ENCODE results near the gene APOL4. TPM values are rescaled to one million over a fixed set of nuclear protein-coding genes. Genes with fewer than 3 reads are reported as not detected.

Gene APOL4
- total and polyA plus RNA-seq, 2 donors = 4.8 to 53.0 TPM

DNA sequence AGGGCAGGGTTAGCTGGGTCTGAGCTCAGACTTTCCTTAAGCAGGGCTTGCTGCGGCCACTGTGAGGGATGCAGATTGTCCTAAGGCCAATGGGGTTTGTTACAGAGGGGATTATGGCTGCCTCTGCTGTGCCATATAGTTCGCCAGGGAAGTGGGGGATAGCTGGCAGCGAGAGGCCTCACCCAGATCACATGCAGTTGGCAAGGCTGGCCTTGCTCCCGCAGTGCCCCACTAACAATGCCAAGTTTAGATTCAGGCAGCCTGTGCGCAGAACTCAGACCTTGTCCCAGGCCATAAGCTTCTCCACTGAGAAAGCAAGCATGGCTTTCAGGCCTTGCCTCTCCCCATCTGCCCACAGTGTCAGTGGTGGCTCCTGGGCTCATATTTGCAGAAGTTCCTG lies 42.4 kb upstream of the APOL4 start:
- no peak for DNase-seq (ENCODE audit: low read depth in 6 of 9, low spot score in 9 of 9)
- WGBS = 87% methylated on average over 5 of the region's 5 CpGs
- H3K4me1 ChIP-seq (ENCODE audit: control insufficient read depth in 2 of 2, insufficient read depth in 2 of 2, low read length in 2 of 2) = peaks cover 0 to 8% of the 10 kb centered on the region in 2 donors

DNA sequence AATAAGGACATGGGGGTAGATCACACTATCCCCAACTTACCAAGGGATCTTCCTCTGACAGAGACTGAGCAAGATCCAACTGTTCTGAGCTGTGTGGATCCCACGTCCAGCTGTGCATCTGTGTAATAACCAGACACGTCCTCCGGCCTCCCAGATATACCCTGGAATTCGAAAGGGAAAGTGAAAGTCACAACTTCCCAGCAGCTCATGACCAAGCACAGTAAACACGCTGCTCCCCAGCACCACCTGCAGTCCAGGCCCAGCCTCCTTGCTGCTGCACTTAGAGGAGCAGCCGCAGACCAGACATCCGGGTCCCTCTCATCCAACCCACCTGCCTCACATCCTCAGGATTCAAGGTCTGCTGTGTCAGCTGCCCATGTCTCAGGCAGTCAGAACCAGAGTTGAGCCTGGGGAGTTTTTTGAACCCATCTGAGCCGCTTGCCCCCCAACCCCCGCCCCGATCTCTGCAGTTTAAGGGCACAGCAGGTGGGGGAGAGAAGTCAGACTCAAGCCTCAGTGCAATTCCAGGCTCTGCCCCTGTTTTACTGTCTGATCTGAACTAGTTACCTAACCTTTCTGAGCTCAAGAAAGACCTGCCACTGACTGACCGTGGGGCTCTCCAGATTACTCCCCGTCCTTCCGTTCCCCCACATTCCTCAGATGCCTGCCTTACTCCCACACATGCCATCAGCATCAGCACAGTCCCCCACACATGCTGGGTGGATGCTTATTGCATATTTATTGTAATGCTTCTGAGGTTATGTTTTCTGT lies 38.0 kb upstream of the APOL4 start, which contains the start of gene APOL2:
TSS of gene APOL2 (minus strand) at position 127 of the 771 bp plus-strand sequence. CDS start 6,365 bp downstream, outside the sequence.
- Histone ChIP-seq H3K27ac (ENCODE audit: low read depth in 1 of 2, low read length in 1 of 2) (peak within 1 kb of the TSS; percentile 86 to 94), H3K4me1 (ENCODE audit: control insufficient read depth in 2 of 2, insufficient read depth in 2 of 2, low read length in 2 of 2) (peaks cover 7 to 27% of the 10 kb centered on the region in 2 donors), H3K4me3 (ENCODE audit: low read length in 2 of 2) (peak within 1 kb of the TSS; percentile 50 to 60), H3K36me3 (ENCODE audit: control insufficient read depth in 2 of 2, insufficient read depth in 2 of 2, low read length in 1 of 2) (peaks cover 8 to 14% of the 10 kb centered on the region in 2 donors), H3K27me3 (ENCODE audit: control insufficient read depth in 2 of 2, insufficient read depth in 1 of 2, low read length in 1 of 2) (no peaks in the 10 kb centered on the region), H3K9me3 (ENCODE audit: control insufficient read depth in 2 of 2, insufficient read depth in 1 of 2, low read length in 1 of 2) (peaks cover 0 to 15% of the 10 kb centered on the region in 2 donors)
- peak; percentile 73 to 92 (median 86) for DNase-seq (ENCODE audit: low read depth in 6 of 9, low spot score in 9 of 9)
- 18% methylated on average over 13 of the region's 13 CpGs for WGBS

More for the DNA sequence above, 42.4 kb upstream of the APOL4 start:
- H3K27ac ChIP-seq (ENCODE audit: low read depth in 1 of 2, low read length in 1 of 2) = no peak overlapping the region
- H3K36me3 ChIP-seq (ENCODE audit: control insufficient read depth in 2 of 2, insufficient read depth in 2 of 2, low read length in 1 of 2) = no peaks in the 10 kb centered on the region
- no peak overlapping the region for H3K4me3 ChIP-seq (ENCODE audit: low read length in 2 of 2)
- no peaks in the 10 kb centered on the region for H3K27me3 ChIP-seq (ENCODE audit: control insufficient read depth in 2 of 2, insufficient read depth in 1 of 2, low read length in 1 of 2)
- peaks cover 0 to 4% of the 10 kb centered on the region in 2 donors for H3K9me3 ChIP-seq (ENCODE audit: control insufficient read depth in 2 of 2, insufficient read depth in 1 of 2, low read length in 1 of 2)

DNA sequence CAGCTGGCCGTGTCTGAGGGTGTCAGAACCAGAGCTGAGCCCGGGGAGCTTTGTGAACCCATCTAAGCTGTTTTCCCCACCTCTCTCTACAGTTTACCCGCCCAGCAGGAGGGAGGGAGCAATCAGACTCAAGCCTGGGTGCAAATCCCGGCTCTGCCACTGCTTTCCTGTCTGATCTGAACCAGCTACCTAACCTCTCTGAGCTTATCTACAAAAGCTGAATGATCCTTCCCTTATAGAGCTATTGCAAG lies 37.5 kb upstream of the APOL4 start:
- 0% methylated on average over 4 of the region's 4 CpGs for WGBS
- Histone ChIP-seq H3K27ac (ENCODE audit: low read depth in 1 of 2, low read length in 1 of 2) (peak overlapping the region; percentile 85 to 94), H3K4me3 (ENCODE audit: low read length in 2 of 2) (peak overlapping the region; percentile 50 to 60), H3K9me3 (ENCODE audit: control insufficient read depth in 2 of 2, insufficient read depth in 1 of 2, low read length in 1 of 2) (peaks cover 0 to 15% of the 10 kb centered on the region in 2 donors), H3K36me3 (ENCODE audit: control insufficient read depth in 2 of 2, insufficient read depth in 2 of 2, low read length in 1 of 2) (peaks cover 8 to 14% of the 10 kb centered on the region in 2 donors), H3K4me1 (ENCODE audit: control insufficient read depth in 2 of 2, insufficient read depth in 2 of 2, low read length in 2 of 2) (peaks cover 7 to 27% of the 10 kb centered on the region in 2 donors), H3K27me3 (ENCODE audit: control insufficient read depth in 2 of 2, insufficient read depth in 1 of 2, low read length in 1 of 2) (no peaks in the 10 kb centered on the region)
- no peak for DNase-seq (ENCODE audit: low read depth in 6 of 9, low spot score in 9 of 9)

DNA sequence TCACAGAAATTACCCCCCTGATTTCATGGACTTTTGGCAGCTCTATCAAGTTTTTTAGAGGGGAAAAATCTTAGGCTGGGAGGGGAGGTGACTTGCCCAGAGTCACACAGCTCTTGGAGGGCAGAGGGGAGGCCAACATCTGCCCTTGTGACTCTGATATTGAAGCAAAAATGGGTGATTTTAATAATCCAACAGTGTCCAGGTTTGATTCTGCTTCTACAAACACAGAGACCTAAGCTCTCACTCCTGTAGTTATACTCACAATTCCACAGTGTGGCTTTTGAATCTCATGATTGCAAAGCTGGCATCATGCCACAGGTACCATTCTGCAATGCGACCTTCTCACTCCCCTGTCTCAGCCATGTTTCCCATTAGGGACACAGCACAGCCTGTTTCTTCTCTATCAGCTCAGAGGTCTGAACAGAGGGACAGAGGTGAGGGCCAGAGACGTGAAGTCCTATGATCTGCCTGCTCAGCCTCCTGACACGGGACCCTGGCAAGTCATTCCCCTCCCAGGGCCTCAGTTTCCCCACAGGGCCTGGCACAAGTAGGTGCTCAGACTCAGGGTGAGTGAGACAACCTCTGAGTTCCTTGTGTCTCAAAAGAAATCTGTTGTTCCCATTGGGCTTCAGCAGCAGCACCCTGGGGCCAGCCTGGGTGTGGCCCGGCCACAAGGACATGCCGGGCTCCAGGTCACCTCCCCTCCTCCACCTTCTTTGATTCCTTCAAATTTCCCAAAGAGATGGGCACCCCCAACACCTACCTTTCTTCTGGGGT lies 37.0 kb upstream of the APOL4 start:
- H3K27ac ChIP-seq (ENCODE audit: low read depth in 1 of 2, low read length in 1 of 2) = peak overlapping the region; percentile 85 to 94
- peak overlapping the region; percentile 50 to 60 for H3K4me3 ChIP-seq (ENCODE audit: low read length in 2 of 2)
- H3K9me3 ChIP-seq (ENCODE audit: control insufficient read depth in 2 of 2, insufficient read depth in 1 of 2, low read length in 1 of 2) = peaks cover 0 to 14% of the 10 kb centered on the region in 2 donors
- peak in 1 of 9 donors; percentile 16 for DNase-seq (ENCODE audit: low read depth in 6 of 9, low spot score in 9 of 9)
- H3K27me3 ChIP-seq (ENCODE audit: control insufficient read depth in 2 of 2, insufficient read depth in 1 of 2, low read length in 1 of 2) = no peaks in the 10 kb centered on the region
- peaks cover 8 to 14% of the 10 kb centered on the region in 2 donors for H3K36me3 ChIP-seq (ENCODE audit: control insufficient read depth in 2 of 2, insufficient read depth in 2 of 2, low read length in 1 of 2)
- WGBS = 5% methylated on average over 5 of the region's 5 CpGs
- H3K4me1 ChIP-seq (ENCODE audit: control insufficient read depth in 2 of 2, insufficient read depth in 2 of 2, low read length in 2 of 2) = peaks cover 7 to 27% of the 10 kb centered on the region in 2 donors

DNA sequence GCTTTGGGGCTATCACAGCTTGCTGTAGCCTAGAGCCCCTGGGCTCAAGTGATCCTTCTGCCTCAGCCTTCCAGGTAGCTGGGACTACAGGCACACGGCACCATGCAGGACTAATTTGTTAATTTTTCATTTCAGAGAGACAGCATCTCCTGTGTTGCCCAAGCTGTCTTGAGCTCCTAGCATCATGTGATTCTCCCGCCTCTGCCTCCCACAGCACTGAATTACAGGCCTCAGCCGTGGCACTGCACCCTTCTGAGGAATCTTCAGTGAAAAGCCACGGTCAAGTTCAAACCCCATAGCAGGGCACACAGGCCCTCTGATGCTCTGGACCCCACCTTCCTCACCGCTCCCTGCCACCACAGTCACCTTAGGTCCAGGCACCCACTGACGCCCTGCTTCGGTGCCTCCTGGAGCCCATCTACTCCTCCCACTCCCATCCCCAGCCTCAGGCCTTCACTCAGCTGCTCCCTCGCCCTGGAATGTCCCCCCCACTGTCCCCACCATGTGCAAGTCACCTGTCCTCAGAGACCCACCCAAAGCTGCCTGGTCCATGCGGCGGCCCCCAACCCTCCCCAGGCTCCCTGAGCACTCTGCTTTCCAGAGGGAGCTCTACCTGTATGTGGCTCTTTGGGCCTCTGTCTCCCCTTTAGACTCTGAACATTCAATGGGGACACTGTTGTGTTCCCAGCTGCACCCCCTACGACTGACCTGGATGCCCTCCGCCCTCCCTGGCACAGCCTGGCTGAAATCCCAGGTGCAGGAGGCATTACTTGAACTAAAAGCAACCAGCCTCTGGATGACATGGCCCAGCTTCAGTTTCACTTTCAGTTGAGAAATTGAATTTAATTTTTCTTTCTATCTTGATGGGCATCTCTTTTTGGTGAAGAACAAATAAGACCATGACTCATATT lies 36.1 kb upstream of the APOL4 start:
- Histone ChIP-seq H3K9me3 (ENCODE audit: control insufficient read depth in 2 of 2, insufficient read depth in 1 of 2, low read length in 1 of 2) (peaks cover 0 to 11% of the 10 kb centered on the region in 2 donors), H3K27ac (ENCODE audit: low read depth in 1 of 2, low read length in 1 of 2) (peak overlapping the region; percentile 33 to 85), H3K36me3 (ENCODE audit: control insufficient read depth in 2 of 2, insufficient read depth in 2 of 2, low read length in 1 of 2) (peaks cover 12 to 22% of the 10 kb centered on the region in 2 donors), H3K4me3 (ENCODE audit: low read length in 2 of 2) (peak overlapping the region; percentile 50 to 60), H3K4me1 (ENCODE audit: control insufficient read depth in 2 of 2, insufficient read depth in 2 of 2, low read length in 2 of 2) (peaks cover 7 to 27% of the 10 kb centered on the region in 2 donors), H3K27me3 (ENCODE audit: control insufficient read depth in 2 of 2, insufficient read depth in 1 of 2, low read length in 1 of 2) (no peaks in the 10 kb centered on the region)
- 68% methylated on average over 12 of the region's 12 CpGs for WGBS
- peak in 3 of 9 donors; percentile 31 to 54 (median 38) for DNase-seq (ENCODE audit: low read depth in 6 of 9, low spot score in 9 of 9)

DNA sequence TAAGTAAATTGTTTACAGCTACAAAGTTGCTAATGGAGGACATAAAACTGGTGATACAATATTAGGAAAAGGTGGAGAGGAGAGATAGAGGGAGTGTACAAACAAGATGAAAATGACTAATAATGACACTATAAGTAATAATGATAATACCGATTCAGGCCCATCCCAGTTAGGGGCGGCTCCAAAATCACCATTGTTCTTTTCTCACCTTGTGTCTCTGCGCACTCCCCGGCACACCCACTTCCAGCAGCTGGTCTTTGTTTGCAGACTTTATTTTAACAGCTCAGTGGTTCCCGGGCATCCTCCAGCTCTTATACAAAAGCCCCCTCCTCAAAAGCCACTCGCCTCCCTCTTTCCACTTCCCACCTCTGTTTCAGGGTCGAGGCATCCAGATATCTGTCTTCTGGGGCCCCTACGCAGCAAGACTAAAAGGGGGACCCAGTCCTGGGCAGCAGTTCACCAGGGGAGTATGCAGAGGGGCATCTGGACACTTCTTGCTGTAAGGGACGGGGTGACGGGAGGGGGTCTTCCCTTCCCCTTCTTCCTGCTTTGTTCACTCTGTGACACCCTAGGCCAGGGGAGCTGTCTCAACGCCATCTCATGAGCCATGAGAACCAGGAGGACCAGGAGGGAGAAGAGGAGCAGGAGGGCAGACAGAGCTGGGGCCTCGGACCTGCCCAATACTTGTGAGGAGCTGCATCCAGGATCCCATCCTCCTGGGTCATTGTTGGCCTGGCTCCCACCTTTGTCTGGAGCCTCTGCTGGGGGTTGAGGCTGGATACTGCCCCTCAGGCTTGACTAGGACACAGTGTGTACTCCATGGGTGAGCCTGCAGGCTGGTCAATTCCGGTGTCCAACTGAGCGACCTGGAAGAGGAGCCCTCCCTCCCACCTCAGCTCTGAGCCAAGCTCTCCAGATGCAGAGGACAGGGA lies 35.0 kb upstream of the APOL4 start:
- no peak for DNase-seq (ENCODE audit: low read depth in 6 of 9, low spot score in 9 of 9)
- Histone ChIP-seq H3K4me1 (ENCODE audit: control insufficient read depth in 2 of 2, insufficient read depth in 2 of 2, low read length in 2 of 2) (peaks cover 7 to 27% of the 10 kb centered on the region in 2 donors), H3K4me3 (ENCODE audit: low read length in 2 of 2) (no peak overlapping the region), H3K36me3 (ENCODE audit: control insufficient read depth in 2 of 2, insufficient read depth in 2 of 2, low read length in 1 of 2) (peaks cover 22 to 33% of the 10 kb centered on the region in 2 donors), H3K27ac (ENCODE audit: low read depth in 1 of 2, low read length in 1 of 2) (peak overlapping the region in 1 of 2 donors; percentile 33), H3K9me3 (ENCODE audit: control insufficient read depth in 2 of 2, insufficient read depth in 1 of 2, low read length in 1 of 2) (peaks cover 0 to 11% of the 10 kb centered on the region in 2 donors), H3K27me3 (ENCODE audit: control insufficient read depth in 2 of 2, insufficient read depth in 1 of 2, low read length in 1 of 2) (no peaks in the 10 kb centered on the region)
- 94% methylated on average over 14 of the region's 14 CpGs for WGBS

DNA sequence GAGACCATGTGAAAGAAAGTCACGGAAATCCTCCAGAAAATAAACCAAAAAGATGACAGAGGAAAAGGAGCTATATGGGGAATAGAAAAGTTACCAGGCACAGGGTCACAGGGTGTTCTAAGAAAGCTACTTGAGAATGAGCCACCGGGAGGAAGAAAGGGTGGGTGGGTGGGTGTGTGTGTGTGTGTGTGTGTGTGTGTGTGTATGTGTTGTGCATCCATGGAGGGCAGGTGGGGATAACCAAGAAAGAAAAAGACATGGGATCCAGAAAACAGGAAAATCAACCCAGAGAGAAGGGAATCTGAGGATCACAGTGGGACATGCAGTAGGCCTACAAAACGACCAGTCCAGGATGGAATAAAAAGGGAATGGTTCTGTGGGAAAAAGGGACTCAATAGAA lies 34.0 kb upstream of the APOL4 start:
- H3K27ac ChIP-seq (ENCODE audit: low read depth in 1 of 2, low read length in 1 of 2) = no peak overlapping the region
- no peak for DNase-seq (ENCODE audit: low read depth in 6 of 9, low spot score in 9 of 9)
- WGBS = 93% methylated on average over 3 of the region's 3 CpGs
- H3K27me3 ChIP-seq (ENCODE audit: control insufficient read depth in 2 of 2, insufficient read depth in 1 of 2, low read length in 1 of 2) = no peaks in the 10 kb centered on the region
- peaks cover 7 to 27% of the 10 kb centered on the region in 2 donors for H3K4me1 ChIP-seq (ENCODE audit: control insufficient read depth in 2 of 2, insufficient read depth in 2 of 2, low read length in 2 of 2)
- peaks cover 33 to 39% of the 10 kb centered on the region in 2 donors for H3K36me3 ChIP-seq (ENCODE audit: control insufficient read depth in 2 of 2, insufficient read depth in 2 of 2, low read length in 1 of 2)
- no peak overlapping the region for H3K4me3 ChIP-seq (ENCODE audit: low read length in 2 of 2)
- peaks cover 0 to 11% of the 10 kb centered on the region in 2 donors for H3K9me3 ChIP-seq (ENCODE audit: control insufficient read depth in 2 of 2, insufficient read depth in 1 of 2, low read length in 1 of 2)

DNA sequence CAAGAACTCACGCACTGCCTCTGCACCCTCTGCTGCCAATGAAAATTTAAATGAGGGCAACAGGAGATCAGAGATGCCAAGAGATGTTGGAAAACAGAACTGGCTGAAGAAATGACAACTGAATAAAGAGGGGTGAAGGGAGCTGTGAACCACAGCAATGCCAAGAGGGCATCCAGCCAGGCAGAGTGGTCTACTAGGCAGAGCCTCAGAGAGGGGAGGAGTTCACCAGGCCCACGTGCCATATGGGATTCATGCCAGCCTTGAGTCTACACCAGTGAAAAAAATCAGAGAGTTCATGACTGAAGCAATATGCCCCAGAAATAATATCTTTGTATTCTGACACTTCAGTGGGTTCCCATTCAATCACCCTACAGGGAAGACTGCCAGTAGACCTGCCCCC lies 33.3 kb upstream of the APOL4 start:
- H3K4me3 ChIP-seq (ENCODE audit: low read length in 2 of 2) = no peak overlapping the region

More for the DNA sequence above, 33.3 kb upstream of the APOL4 start:
- Histone ChIP-seq H3K36me3 (ENCODE audit: control insufficient read depth in 2 of 2, insufficient read depth in 2 of 2, low read length in 1 of 2) (peaks cover 37 to 42% of the 10 kb centered on the region in 2 donors), H3K27me3 (ENCODE audit: control insufficient read depth in 2 of 2, insufficient read depth in 1 of 2, low read length in 1 of 2) (no peaks in the 10 kb centered on the region), H3K9me3 (ENCODE audit: control insufficient read depth in 2 of 2, insufficient read depth in 1 of 2, low read length in 1 of 2) (peaks cover 0 to 11% of the 10 kb centered on the region in 2 donors), H3K4me1 (ENCODE audit: control insufficient read depth in 2 of 2, insufficient read depth in 2 of 2, low read length in 2 of 2) (peaks cover 7 to 23% of the 10 kb centered on the region in 2 donors), H3K27ac (ENCODE audit: low read depth in 1 of 2, low read length in 1 of 2) (no peak overlapping the region)
- no peak for DNase-seq (ENCODE audit: low read depth in 6 of 9, low spot score in 9 of 9)
- whole genome bisulfite sequencing = 88% methylated on average over 2 of the region's 2 CpGs
